Measurements from ENCODE around the gene F7.

The F7 gene

GRCh38 chr13:113138792-113139551, 33.4 kb downstream of the F7 start:
- DNase-seq (ENCODE audit: low read depth): no peak

- DNase-seq (ENCODE audit: low read depth): no peak
Measured at GRCh38 chr13:113139577-113139976, 34.0 kb downstream of the F7 start.

- DNase-seq (ENCODE audit: low read depth): no peak
Measured at GRCh38 chr13:113140677-113141600, 35.3 kb downstream of the F7 start.

- no peak for DNase-seq (ENCODE audit: low read depth)
Measured at GRCh38 chr13:113141601-113141970, 36.0 kb downstream of the F7 start.

GRCh38 chr13:113142876-113143275, 37.3 kb downstream of the F7 start:
- DNase-seq (ENCODE audit: low read depth): no peak

- DNase-seq (ENCODE audit: low read depth): no peak
Measured at GRCh38 chr13:113143466-113144254, 38.1 kb downstream of the F7 start.

- no peak for DNase-seq (ENCODE audit: low read depth)
Measured at GRCh38 chr13:113144255-113144629, 38.7 kb downstream of the F7 start.

GRCh38 chr13:113145496-113145895, 39.9 kb downstream of the F7 start:
- no peak for DNase-seq (ENCODE audit: low read depth)

- DNase-seq (ENCODE audit: low read depth): no peak
Measured at GRCh38 chr13:113145911-113146598, 40.5 kb downstream of the F7 start.

- DNase-seq (ENCODE audit: low read depth): no peak
Measured at GRCh38 chr13:113146750-113147149, 41.2 kb downstream of the F7 start.

GRCh38 chr13:113147206-113147605, 41.6 kb downstream of the F7 start:
- DNase-seq (ENCODE audit: low read depth): no peak

- DNase-seq (ENCODE audit: low read depth): no peak
Measured at GRCh38 chr13:113148407-113148806, 42.8 kb downstream of the F7 start.

GRCh38 chr13:113148940-113149503, 43.4 kb downstream of the F7 start:
- DNase-seq (ENCODE audit: low read depth): no peak

GRCh38 chr13:113149711-113150549, 44.3 kb downstream of the F7 start:
- no peak for DNase-seq (ENCODE audit: low read depth)

- no peak for DNase-seq (ENCODE audit: low read depth)
Measured at GRCh38 chr13:113150550-113151365, 45.2 kb downstream of the F7 start.

- no peak for DNase-seq (ENCODE audit: low read depth)
Measured at GRCh38 chr13:113151745-113152690, 46.4 kb downstream of the F7 start.

- no peak for DNase-seq (ENCODE audit: low read depth)
Measured at GRCh38 chr13:113152691-113152983, 47.0 kb downstream of the F7 start.

GRCh38 chr13:113152984-113153809, 47.6 kb downstream of the F7 start:
- DNase-seq (ENCODE audit: low read depth): no peak
